Bone marrow (tissue), 2 donors: ENCODE results near the gene OR8D2.
"Not testable (repeated sequence)": the region's sequence is repeated elsewhere in the genome, so short reads cannot be mapped to it uniquely, and the experiment has no call there.

ENCODE experiments used
- DNase-seq, 2 donors: peaks; one replicate each; lab custom pipeline; 2025; lab: John Stamatoyannopoulos, UW

OR8D2 gene

GRCh38 chr11:124285610-124286344 is 34.2 kb downstream of the OR8D2 start:
- no peak for DNase-seq

DNA sequence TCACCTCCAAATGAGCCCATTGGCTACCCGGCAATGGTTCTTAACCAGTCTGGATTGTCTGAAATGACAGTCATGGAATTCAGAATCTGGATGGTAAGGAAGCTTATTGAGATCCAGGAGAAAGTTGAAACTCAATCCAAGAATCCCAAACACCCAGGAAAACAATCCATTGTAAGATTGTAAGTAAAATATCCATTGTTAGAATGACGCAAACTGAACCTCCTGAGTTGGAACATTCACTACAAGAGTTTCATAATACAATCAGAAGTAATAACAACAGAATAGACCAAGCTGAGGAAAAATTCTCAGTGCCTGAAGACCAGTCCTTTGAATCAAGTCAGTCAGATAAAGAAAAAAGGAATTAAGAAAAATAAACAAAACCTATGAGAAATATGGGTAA is 41.7 kb downstream of the OR8D2 start:
- DNase-seq: no peak

DNA sequence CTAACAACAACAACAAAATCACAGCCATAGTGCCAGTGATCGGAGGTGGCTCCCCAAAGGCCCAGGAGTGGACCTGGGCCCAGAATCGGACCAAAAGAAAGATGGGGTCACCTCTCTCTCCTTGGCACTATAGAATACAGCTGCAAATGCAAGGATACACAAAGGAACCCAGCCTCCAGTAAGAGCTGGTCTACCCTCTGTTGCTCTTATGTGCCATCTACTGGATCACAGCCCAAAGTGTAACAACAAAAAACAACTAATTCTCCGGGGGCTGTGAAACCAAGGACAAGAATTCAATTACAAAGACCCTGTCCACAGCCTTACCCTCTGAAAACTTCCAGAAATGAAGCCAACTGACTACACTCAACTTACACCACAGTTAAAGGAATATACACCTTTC is 42.2 kb downstream of the OR8D2 start:
- DNase-seq: no peak

- no peak for DNase-seq
Measured at GRCh38 chr11:124277207-124277606, 42.8 kb downstream of the OR8D2 start.

GRCh38 chr11:124276081-124276480 is 43.9 kb downstream of the OR8D2 start:
- DNase-seq: peak in 1 of 2 donors; percentile 78

- DNase-seq: no peak
Measured at GRCh38 chr11:124274000-124274399, 46.0 kb downstream of the OR8D2 start.

- DNase-seq: not testable (repeated sequence)
Measured at GRCh38 chr11:124270886-124271285, 49.1 kb downstream of the OR8D2 start.
